Activated gamma-delta T cell treated with anti-CD3 and anti-CD28 coated beads, Interleukin-2, amount 50 U/mL, for 16 hours (primary cell): ENCODE results near the gene EDN1.

ENCODE experiments used
- DNase-seq: peaks from one replicate; pipeline ENCODE4 v3.0.0-alpha.2; 2020; ENCODE audit warnings: low read depth

The EDN1 gene

GRCh38 chr6:12270551-12271230 is 19.5 kb upstream of the EDN1 start:
- no peak for DNase-seq

GRCh38 chr6:12271594-12271993 is 18.6 kb upstream of the EDN1 start:
- DNase-seq = no peak

GRCh38 chr6:12271997-12272396 is 18.2 kb upstream of the EDN1 start:
- no peak for DNase-seq

- no peak for DNase-seq
Measured at GRCh38 chr6:12275107-12275506, 15.1 kb upstream of the EDN1 start.

- DNase-seq = no peak
Measured at GRCh38 chr6:12276930-12277315, 13.2 kb upstream of the EDN1 start.

GRCh38 chr6:12277386-12277785 is 12.8 kb upstream of the EDN1 start:
- DNase-seq = no peak

GRCh38 chr6:12278915-12279314 is 11.2 kb upstream of the EDN1 start:
- no peak for DNase-seq

- DNase-seq = no peak
Measured at GRCh38 chr6:12279322-12280091, 10.7 kb upstream of the EDN1 start.

- no peak for DNase-seq
Measured at GRCh38 chr6:12280458-12280857, 9.7 kb upstream of the EDN1 start.

GRCh38 chr6:12280902-12281301 is 9.3 kb upstream of the EDN1 start:
- no peak for DNase-seq

GRCh38 chr6:12283904-12284303 is 6.3 kb upstream of the EDN1 start:
- no peak for DNase-seq

- no peak for DNase-seq
Measured at GRCh38 chr6:12286373-12287110, 3.6 kb upstream of the EDN1 start.

GRCh38 chr6:12288211-12288618 is 1.9 kb upstream of the EDN1 start:
- no peak for DNase-seq

GRCh38 chr6:12288914-12289313 is 1.2 kb upstream of the EDN1 start:
- no peak for DNase-seq

- peak; percentile 4 for DNase-seq
Measured at GRCh38 chr6:12289365-12289919, 719 bp upstream of the EDN1 start.

- DNase-seq = no peak
Measured at GRCh38 chr6:12291071-12291838, 1.1 kb downstream of the EDN1 start.

- DNase-seq = no peak
Measured at GRCh38 chr6:12291839-12292604, 1.9 kb downstream of the EDN1 start.

- no peak for DNase-seq
Measured at GRCh38 chr6:12293235-12293930, 3.2 kb downstream of the EDN1 start.

- no peak for DNase-seq
Measured at GRCh38 chr6:12293931-12294807, 4.0 kb downstream of the EDN1 start.
